ENCODE measurements around the gene CDC42SE2.
"Not testable (repeated sequence)": the region's sequence is repeated elsewhere in the genome, so short reads cannot be mapped to it uniquely, and the experiment has no call there.

The CDC42SE2 gene

DNA sequence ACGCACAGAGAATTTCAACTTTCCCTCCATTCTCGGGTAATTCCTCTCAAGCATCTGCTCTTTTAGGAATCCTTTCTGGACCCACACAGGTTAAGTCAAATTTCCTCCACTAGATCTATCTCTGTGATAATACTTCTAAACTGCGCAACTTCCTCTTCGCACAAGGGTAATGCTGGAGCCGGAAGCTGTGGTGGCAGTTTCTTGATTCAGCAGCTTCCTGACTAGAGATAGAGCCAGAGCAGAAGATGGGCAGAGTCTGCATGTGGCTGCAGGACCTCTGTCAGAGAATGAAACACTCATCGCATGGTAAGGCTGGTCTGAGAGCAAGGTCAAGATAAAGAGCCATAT, 11.1 kb upstream of the CDC42SE2 start:
- DNase-seq, result no peak

GRCh38 chr5:131254025-131254424, 9.8 kb upstream of the CDC42SE2 start:
- DNase-seq, result not testable (repeated sequence)

DNA sequence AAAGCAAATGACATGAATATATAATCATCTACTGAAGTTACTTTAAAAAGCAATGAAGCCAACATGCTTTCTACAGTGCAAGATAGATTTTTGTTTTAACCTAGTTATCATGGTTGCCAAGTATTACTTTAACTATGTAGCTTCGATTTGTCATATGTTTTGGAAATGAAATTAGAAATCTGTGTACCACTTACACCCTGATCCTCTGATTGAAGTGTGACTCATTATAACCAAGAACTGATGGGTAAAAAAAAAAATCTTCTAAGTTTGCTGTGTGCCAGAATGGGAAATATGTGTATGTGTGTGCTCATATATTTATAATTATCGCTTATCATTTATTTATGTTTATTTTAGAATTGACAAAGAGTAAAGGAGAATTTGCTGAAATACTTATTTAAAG, 9.1 kb upstream of the CDC42SE2 start:
- no peak for DNase-seq

DNA sequence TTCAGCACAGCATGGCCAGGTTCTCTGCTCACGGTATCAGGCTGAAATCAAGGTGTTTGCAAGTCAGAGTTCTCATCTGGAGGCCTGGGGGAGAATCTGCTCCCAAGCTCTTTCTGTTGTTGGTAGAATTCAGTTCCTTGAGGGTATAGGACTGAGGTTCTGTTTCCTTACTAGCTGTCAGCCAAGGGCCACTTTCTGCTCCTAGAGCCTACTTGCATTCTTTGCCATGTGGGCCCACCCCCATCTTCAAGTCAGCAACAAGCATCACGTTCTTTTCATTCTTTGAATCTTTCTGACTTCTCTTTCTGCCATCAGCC, 7.4 kb upstream of the CDC42SE2 start:
- DNase-seq, result no peak

DNA sequence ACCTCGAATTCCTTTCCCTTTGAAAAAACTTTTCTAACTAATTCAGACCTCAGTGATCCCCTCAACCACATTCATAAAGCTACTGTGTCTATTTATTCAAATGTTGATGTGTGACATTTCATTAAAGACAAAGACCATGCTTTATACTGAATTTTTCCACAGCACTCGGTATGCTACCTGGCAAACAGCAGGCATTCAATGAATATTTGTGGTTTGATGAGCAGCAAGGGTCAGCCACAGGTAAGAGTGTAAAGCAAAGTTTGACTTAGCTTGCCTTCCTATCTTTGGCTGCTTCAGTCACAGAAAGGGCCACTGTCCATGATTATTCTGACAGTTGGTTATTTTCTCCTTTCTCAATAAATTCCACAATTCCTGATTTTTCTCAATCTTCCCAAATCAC, 5.1 kb upstream of the CDC42SE2 start:
- no peak for DNase-seq

DNA sequence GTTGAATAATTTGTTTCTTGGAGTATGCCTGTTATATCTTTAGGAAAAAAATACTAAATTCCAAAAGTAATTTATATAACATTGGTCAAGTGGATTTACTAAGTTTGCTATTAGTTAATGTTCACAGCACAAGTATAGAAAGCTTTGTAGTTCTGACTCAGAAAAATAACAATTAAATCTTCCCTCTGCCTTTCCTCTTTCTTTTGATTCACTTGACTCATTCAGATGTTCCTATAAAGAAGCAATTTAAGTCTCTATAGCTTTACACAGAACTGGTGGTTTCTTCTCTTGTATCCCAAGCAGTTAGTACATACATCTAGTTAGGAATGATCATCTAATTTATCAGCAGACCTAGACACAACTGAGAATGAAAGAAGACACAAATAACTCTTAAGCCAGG, 4.5 kb upstream of the CDC42SE2 start:
- DNase-seq, result no peak

DNA sequence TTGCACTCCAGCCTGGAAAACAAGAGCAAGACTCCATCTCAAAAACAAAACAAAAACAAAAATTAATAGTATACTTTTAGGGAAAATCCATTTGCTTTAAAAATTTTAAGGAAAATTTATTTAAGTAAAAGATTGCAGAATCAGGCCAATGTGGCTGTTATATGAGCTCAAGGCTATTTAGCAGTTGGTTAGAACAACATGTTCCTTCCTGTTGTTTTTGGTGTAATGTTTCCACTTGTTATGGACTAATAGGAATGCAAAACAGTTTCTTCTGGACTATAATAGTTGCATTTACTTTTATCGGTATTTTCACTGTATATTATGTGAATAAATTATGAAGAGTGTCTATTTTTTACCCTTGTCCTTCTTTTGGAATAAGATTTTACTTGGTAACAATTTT, 3.0 kb upstream of the CDC42SE2 start:
- DNase-seq, result no peak

- DNase-seq, result no peak
These were observed 2.4 kb upstream of the CDC42SE2 start for GRCh38 chr5:131261483-131261882.

DNA sequence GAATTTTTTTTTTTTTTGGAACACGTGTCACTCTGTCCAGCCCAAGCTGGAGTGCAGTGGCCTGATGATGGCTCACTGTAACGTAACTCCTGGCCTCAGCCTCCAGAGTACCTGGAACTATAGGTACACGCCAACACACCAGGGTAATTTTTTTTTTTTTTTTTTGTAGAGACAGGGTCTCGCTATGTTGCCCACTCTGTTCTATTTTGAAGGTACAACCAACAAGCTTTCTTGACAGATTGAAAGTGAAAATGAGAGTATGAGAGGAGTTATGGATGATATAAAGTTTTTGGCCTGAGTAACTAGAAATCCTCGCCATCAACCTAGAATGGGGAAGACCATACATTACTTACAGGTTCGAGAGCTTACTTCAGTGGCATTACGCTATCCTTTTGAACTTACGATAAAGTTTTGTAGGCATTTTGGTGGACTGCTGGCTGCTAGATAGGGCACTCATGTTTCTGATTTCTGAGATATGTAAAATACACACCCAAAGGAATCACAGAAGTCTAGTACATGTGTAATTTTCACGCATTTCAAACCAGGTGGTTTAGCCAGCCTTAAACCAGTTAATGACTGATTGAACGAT, 806 bp upstream of the CDC42SE2 start:
- DNase-seq, result no peak

- DNase-seq, result no peak
These were observed 722 bp downstream of the CDC42SE2 start for GRCh38 chr5:131264451-131265099.

- DNase-seq, result no peak
These were observed 1.5 kb downstream of the CDC42SE2 start for GRCh38 chr5:131265311-131265803.

GRCh38 chr5:131266370-131267060, 2.7 kb downstream of the CDC42SE2 start:
- DNase-seq, result no peak

- DNase-seq, result no peak
These were observed 5.0 kb downstream of the CDC42SE2 start for GRCh38 chr5:131268758-131269370.

GRCh38 chr5:131270809-131271208, 7.0 kb downstream of the CDC42SE2 start:
- DNase-seq, result no peak

DNA sequence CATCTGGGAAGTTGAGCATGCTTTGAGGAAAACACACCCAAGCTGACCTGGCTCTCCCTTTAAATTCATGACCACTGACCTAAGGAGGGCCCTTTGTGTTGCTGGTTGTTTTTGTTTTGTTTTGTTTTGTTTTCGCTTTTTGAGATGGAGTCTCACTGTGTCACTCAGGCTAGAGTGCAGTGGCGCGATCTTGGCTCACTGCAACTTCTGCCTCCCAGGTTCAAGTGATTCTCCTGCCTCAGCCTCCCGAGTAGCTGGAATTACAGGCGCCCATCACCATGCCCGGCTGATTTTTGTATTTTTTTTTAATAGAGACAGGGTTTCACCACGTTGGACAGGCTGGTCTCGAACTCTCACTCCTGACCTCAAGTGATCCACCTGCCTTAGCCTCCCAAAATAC, 8.0 kb downstream of the CDC42SE2 start:
- not testable (repeated sequence) for DNase-seq

DNA sequence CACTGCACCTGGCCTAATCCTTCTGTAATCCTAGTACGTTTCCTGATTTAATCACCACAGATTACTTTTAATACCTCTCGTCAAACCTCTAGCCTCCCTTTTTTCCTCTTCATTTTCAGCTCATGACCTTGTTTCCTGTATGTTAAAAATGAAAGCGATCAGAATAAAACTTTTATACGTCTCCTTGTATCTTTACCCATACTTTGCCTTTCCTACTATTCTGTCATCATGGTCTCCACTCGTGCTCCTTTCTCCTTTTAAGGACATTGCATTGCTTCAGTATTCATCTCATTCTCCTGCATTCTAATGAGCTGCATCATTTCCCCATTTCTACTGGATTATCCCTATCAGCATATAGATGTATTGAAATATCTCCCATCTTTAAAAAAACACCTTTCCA, 8.5 kb downstream of the CDC42SE2 start:
- DNase-seq, result no peak

GRCh38 chr5:131272724-131273123, 8.9 kb downstream of the CDC42SE2 start:
- no peak for DNase-seq

- no peak for DNase-seq
These were observed 10.6 kb downstream of the CDC42SE2 start for GRCh38 chr5:131274326-131275063.

- no peak for DNase-seq
These were observed 12.2 kb downstream of the CDC42SE2 start for GRCh38 chr5:131276072-131276471.

GRCh38 chr5:131277447-131277846, 13.6 kb downstream of the CDC42SE2 start:
- no peak for DNase-seq

- no peak for DNase-seq
These were observed 14.3 kb downstream of the CDC42SE2 start for GRCh38 chr5:131277875-131278740.

GRCh38 chr5:131278741-131279124, 14.9 kb downstream of the CDC42SE2 start:
- DNase-seq, result not testable (repeated sequence)
